Endothelial cell (in vitro differentiated cells): ENCODE data around the gene CLDN10. TPM values are rescaled to one million over a fixed set of nuclear protein-coding genes. Genes with fewer than 3 reads are reported as not detected.

Source experiments
- DNase-seq: peaks from one replicate; pipeline ENCODE4 v3.0.0; 2021; ENCODE audit warnings: low spot score
- H3K27ac Mint-ChIP-seq: one replicate; pipeline ENCODE4 v1.8.0; 2021; ENCODE audit warnings: mixed read lengths, inconsistent platforms; ENCODE audit not compliant: unreplicated experiment
- H3K27me3 Mint-ChIP-seq: one replicate; pipeline ENCODE4 v1.8.0; 2021; ENCODE audit warnings: mild to moderate bottlenecking, moderate library complexity, mixed read lengths, inconsistent platforms; ENCODE audit not compliant: unreplicated experiment
- H3K36me3 Mint-ChIP-seq: one replicate; pipeline ENCODE4 v1.8.0; 2021; ENCODE audit warnings: mild to moderate bottlenecking, low read depth, mixed read lengths, inconsistent platforms; ENCODE audit not compliant: unreplicated experiment
- H3K4me1 Mint-ChIP-seq: one replicate; pipeline ENCODE4 v1.8.0; 2021; ENCODE audit warnings: mild to moderate bottlenecking, mixed read lengths, inconsistent platforms; ENCODE audit not compliant: unreplicated experiment
- H3K4me3 Mint-ChIP-seq: one replicate; pipeline ENCODE4 v1.8.0; 2021; ENCODE audit warnings: mild to moderate bottlenecking, mixed read lengths, inconsistent platforms; ENCODE audit not compliant: unreplicated experiment
- H3K9me3 Mint-ChIP-seq: one replicate; pipeline ENCODE4 v1.8.0; 2021; ENCODE audit warnings: mixed read lengths, inconsistent platforms; ENCODE audit not compliant: unreplicated experiment
- CTCF ChIP-seq: fragments of 200-600 bp; sonication (generic); IDR thresholded peaks from one replicate; pipeline ENCODE4 v1.5.0; 2021; ENCODE audit warnings: antibody characterized with exemption; ENCODE audit not compliant: unreplicated experiment
- total RNA-seq: library from RNA; stranded (reverse); fragmentation: NEBNext Ultra II Directional; extraction: Animal tissue kit (Norgen Biotek cat#: 25700); gene quantifications from one replicate; pipeline ENCODE4 v1.2.1, GENCODE V29; 2021; ENCODE audit not compliant: unreplicated experiment

CLDN10 gene
- total RNA-seq, 1 donor from 2014 or later = 1.6 TPM

GRCh38 chr13:95530178-95530577, 22.3 kb upstream of the CLDN10 start:
- Mint-ChIP-seq H3K36me3 (no peaks in the 10 kb centered on the region), H3K9me3 (no peaks in the 10 kb centered on the region), H3K27me3 (peaks cover under 1% of the 10 kb centered on the region), H3K4me3 (no peak overlapping the region), H3K4me1 (peaks cover 5% of the 10 kb centered on the region), H3K27ac (no peak overlapping the region)
- no peak for TF ChIP-seq CTCF
- no peak for DNase-seq

- peaks cover 5% of the 10 kb centered on the region for H3K4me1 Mint-ChIP-seq
- DNase-seq = peak; percentile 38
- no peak overlapping the region for H3K4me3 Mint-ChIP-seq
- H3K27ac Mint-ChIP-seq = no peak overlapping the region
- no peak for TF ChIP-seq CTCF
- H3K9me3 Mint-ChIP-seq = no peaks in the 10 kb centered on the region
- no peaks in the 10 kb centered on the region for H3K36me3 Mint-ChIP-seq
- H3K27me3 Mint-ChIP-seq = peaks cover 2% of the 10 kb centered on the region
These were observed 18.9 kb upstream of the CLDN10 start for GRCh38 chr13:95533545-95534160.

- DNase-seq = no peak
- TF ChIP-seq CTCF = no peak
- no peak overlapping the region for H3K27ac Mint-ChIP-seq
These were observed 17.3 kb upstream of the CLDN10 start for GRCh38 chr13:95535243-95535642.

GRCh38 chr13:95536632-95537241, 15.8 kb upstream of the CLDN10 start:
- no peak overlapping the region for H3K4me3 Mint-ChIP-seq
- H3K27ac Mint-ChIP-seq = no peak overlapping the region
- DNase-seq = no peak
- H3K4me1 Mint-ChIP-seq = peaks cover 8% of the 10 kb centered on the region
- peaks cover 2% of the 10 kb centered on the region for H3K27me3 Mint-ChIP-seq
- no peaks in the 10 kb centered on the region for H3K36me3 Mint-ChIP-seq
- peak; percentile 67 for TF ChIP-seq CTCF
- no peaks in the 10 kb centered on the region for H3K9me3 Mint-ChIP-seq

More at GRCh38 chr13:95535243-95535642, 17.3 kb upstream of the CLDN10 start:
- Mint-ChIP-seq H3K4me1 (peaks cover 5% of the 10 kb centered on the region), H3K27me3 (peaks cover 2% of the 10 kb centered on the region), H3K4me3 (no peak overlapping the region), H3K9me3 (no peaks in the 10 kb centered on the region), H3K36me3 (no peaks in the 10 kb centered on the region)

- Mint-ChIP-seq H3K36me3 (no peaks in the 10 kb centered on the region), H3K4me1 (peaks cover 3% of the 10 kb centered on the region), H3K9me3 (no peaks in the 10 kb centered on the region), H3K27ac (no peak overlapping the region), H3K27me3 (no peaks in the 10 kb centered on the region), H3K4me3 (no peak overlapping the region)
- DNase-seq = no peak
- no peak for TF ChIP-seq CTCF
These were observed 11.6 kb upstream of the CLDN10 start for GRCh38 chr13:95540888-95541287.
